IPS-NIHi7 (cell line): ENCODE measurements around the gene ENTPD2.

ENCODE experiments used
- DNase-seq: peaks from one replicate; pipeline ENCODE4 v3.0.0; 2012; ENCODE audit warnings: mixed read lengths; ENCODE audit errors: extremely low spot score

The ENTPD2 gene

DNA sequence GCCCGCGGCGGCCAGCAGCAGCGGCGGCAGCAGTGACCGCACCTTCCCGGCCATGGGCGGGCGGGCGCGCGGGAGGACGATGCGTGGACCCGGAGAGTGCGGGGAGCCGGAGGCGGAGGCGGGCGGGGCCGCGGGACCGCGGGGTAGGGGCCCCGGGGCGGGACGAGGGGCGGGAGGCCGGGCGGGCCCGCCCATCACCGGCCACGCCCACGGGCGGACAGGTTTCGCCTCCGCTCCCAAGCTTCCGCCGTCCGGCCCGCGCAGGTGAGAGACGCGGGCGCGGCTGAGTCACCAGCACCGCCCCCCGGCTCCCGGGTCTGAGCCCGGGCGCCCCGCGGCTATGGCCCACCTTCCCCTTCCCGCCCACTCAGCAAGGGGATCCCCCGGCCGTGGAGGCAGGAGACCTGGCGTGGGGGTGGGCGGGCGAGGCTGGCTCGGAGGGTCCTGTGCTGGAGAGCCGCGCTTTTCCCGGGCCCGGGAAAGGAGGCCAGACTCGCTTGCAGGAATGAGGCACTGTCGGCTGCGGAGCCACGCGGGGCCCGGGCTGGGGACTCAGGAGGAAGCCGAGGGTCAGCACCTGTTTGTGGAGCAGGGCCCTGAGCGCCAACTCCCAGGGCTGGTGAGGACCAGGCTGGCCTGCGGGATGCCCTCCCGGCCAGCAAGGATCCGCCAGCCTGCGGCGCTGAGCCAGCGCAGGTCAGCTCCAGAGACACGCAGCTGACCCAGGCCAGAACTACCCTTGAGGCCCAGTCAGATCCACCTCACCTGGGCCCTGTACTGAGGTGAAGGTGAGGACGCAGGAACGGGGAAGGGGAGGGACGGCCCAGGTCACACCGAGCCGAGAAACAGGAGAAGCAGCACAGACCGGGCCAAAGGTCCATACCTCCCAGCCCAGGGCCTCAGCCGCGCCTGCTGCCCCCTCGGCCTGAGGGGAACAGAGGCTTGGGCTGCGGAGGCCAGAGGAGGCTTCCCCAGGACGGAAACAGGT, at the start of gene ENTPD2:
TSS of gene ENTPD2 (minus strand) at position 118 of the 988 bp plus-strand sequence. CDS start at position 54, 64 bp downstream.
- peak; percentile 74 for DNase-seq

DNA sequence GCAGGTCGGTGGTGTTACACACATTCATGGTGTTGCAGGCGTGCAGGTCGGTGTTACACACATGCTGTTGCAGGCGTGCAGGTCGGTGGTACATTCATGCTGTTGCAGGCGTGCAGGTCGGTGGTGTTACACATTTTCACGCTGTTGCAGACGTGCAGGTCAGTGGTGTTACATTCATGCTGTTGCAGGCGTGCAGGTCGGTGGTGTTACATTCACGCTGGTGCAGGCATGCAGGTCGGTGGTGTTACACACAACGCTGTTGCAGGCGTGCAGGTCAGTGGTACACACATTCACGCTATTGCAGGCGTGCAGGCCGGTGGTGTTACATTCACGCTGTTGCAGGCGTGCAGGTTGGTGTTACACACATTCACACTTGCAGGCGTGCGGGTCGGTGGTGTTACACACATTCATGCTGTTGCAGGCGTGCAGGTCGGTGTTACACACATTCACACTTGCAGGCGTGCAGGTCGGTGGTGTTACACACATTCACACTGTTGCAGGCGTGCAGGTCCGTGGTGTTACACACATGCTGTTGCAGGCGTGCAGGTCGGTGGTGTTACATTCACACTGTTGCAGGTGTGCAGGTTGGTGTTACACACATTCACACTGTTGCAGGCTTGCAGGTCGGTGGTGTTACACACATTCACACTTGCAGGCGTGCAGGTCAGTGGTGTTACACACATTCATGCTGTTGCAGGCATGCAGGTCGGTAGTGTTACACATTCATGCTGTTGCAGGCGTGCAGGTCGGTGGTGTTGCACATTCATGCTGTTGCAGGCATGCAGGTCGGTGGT, 49.5 kb upstream of the ENTPD2 start:
- no peak for DNase-seq

DNA sequence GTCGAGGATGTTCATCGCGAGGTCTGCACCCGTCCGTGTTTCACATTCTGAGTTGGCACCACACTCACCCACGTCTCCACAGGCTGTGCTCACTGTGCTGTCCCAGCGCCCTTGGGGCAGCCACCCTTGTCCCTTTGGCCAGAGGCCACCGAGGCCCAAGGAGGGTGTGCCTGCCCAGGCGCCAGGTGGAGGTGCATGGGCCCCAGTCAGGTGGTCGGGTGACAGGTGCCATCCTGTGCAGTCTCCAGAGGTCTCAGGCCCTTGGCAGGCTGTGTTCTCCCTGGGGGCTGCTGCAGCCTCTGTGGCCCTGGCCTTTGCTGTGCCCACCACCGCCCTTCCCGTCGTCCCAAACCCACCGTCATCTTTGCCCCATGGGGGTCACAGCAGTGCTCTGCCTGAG, 45.4 kb upstream of the ENTPD2 start:
- DNase-seq = no peak

GRCh38 chr9:137097761-137098462, 44.1 kb upstream of the ENTPD2 start:
- DNase-seq = no peak

DNA sequence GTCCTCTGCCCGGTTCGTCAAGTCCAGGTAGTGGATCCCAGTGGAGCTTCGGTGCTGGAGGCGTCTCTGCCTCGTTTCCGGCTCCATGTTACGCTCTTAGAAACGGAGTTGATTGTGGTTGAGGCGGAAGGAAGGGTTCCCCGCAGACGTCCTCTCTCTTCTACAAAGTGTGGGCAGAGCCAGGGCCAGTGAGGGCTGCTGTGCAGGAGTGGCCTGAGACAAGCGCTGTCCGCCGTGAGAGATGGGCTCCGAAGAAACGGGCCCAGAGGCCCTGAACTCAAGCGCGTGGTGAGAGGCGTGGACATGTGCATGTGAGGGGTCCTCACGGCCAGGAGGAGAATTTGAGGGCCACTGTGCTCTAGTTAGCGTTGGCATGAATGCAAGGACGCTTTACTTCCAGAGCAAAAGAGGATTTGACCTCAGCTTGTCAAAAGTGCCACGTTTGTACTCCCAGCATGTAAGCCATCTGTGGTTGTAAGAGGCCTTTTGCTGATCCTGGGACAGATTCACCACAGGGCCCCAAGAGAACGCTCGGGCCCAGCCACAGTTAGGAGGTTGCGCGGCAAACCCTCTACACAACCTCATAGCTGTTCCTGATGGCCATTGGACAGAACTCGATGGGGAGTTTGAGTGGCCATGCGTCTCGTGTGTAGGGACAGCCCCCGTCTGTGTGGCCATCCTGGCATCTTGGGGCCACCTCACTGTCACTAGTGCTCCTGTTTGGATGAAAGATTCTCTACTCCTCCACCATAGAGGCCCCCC, 43.1 kb upstream of the ENTPD2 start:
- no peak for DNase-seq

GRCh38 chr9:137095664-137096517, 42.0 kb upstream of the ENTPD2 start:
- no peak for DNase-seq

DNA sequence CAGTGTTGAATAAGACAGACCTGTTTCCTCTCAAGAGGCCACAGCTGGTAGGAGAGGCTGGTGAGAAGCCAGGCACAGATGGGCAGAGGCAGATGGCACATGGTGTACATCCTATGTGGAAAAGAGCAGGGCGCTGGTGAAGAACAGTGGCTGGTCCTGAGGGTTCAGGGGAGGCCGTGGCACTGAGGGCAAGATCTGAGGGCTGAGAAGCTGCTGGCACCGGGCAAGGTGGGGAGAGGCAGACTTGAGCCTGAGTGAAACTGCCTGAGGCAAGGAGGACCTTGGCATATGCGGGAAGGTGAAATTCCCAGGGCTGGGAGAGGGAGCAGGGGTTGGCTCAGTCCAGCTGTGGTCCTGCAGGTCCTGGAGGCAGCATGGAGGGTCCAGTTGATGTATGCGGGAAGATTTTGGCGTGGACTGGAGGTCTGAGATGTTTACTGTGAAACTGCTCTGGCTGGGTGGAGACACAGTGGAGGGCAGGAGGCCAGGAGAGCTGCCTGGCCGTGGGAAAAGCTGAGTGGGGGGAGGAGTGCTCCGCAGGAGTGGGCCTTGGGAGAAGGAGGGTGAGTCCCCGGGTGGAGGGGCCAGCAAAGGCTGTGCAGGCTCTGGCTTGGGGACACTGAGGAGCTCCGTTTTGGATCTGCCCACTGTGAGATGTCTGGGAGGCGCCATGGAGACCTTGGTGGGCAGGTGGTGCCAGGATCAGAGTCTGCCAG, 35.5 kb upstream of the ENTPD2 start:
- DNase-seq = no peak

DNA sequence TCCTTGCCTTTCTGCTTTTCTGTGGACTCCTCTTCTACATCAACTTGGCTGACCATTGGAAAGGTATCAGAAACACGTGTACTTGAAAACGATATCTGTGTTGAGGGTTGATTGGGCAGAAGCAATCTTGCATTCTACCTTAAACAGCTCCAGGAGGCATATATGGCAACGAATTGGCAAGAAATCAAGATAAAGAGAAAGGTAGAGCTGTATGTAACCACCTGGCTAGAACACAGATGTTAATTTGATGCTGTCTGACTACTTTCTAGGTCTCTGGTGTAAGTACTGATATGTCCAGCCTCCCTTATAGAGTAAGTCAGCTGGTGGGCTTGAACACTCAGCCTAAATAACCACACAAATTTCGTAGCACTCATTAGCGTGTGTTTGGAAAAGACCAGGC, 34.3 kb upstream of the ENTPD2 start:
- no peak for DNase-seq

- no peak for DNase-seq
Observed at GRCh38 chr9:137087409-137087925, 33.6 kb upstream of the ENTPD2 start.

DNA sequence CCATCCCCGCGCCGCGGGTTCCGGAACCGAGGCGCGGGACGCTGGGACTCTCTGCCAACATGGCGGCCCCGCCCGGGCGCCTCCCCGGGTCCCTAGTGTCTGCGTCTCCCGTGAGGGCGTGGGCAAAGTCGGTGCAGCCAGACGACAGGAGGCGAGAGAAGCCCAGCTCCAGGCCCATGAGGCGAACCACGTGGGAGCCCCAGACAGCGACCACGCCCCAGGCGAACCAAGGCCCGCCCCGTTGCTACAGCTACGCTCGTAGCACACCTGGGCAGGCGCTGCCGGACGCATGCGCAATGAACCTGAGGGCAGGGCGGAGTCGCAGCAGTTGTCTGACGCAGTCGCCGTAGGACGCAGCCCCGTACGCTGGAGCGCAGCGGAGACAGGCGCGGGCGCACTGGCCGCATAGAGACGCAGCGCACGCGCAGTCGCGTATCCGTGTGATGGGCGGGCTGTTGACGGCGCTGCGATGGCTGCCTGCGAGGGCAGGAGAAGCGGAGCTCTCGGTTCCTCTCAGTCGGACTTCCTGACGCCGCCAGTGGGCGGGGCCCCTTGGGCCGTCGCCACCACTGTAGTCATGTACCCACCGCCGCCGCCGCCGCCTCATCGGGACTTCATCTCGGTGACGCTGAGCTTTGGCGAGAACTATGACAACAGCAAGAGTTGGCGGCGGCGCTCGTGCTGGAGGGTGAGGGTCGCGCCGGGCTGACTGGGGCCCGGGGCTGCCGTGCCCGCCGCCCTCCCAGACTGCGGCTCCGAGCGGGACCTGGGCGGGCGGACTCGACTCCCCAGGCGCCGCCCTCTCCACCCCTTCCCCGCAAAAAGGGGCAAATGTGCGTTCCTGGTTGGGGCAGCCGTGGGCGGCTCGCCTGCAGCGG, 32.9 kb upstream of the ENTPD2 start, which contains the start of gene MAN1B1:
TSS of gene MAN1B1 (plus strand) at position 455 of the 878 bp plus-strand sequence. CDS start at position 470, 15 bp downstream.
- DNase-seq = peak; percentile 99

GRCh38 chr9:137085920-137086530, 32.2 kb upstream of the ENTPD2 start:
- DNase-seq = no peak

DNA sequence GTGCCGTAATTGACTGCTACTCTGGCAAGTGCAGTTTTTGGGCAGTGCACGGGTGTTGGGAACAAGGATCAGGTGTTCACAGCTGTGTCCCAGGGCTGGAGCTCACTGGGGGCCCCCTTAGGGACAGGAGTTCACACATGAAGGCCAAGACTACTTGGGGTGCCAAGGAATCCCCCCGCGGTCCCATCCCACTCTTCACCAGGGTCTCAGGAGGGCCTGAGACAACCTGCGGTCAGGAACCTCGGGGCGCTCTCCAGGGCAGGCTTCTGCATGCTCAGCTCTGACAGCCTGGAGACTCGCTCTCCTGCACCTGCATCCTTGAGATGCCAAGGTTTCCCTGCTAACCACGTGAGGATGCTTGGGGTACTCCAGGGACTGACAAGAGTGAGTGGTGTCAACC, 30.7 kb upstream of the ENTPD2 start:
- no peak for DNase-seq

DNA sequence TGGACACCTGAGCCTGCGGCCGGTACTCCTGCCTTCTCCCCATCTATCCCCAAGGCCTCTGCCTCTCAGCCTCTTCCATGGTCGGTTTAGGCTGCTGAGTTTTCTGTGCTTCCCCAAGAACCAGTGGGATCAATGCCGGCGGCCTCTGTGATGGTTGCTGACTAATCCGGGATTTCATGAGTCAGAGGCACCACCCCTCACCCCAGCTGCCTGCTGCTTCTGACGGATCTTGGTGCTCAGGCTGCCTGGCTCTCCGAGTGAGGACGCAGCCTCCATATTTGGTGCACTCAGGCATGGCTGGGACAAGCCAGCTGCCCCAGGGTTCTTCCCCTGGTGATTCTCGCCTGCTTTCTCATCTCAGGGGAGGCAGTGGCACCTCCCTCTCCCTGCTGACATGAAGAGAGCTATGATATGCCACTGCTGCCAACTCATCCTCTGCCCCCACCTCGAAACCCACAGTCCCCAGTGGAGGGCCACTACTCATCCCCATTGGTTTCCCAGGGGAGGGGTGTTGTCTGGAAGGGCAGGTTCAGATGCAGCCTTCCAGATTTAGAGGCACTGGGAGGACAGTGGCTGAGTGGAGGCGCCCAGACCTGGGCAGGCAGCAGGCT, 29.6 kb upstream of the ENTPD2 start:
- DNase-seq = no peak

DNA sequence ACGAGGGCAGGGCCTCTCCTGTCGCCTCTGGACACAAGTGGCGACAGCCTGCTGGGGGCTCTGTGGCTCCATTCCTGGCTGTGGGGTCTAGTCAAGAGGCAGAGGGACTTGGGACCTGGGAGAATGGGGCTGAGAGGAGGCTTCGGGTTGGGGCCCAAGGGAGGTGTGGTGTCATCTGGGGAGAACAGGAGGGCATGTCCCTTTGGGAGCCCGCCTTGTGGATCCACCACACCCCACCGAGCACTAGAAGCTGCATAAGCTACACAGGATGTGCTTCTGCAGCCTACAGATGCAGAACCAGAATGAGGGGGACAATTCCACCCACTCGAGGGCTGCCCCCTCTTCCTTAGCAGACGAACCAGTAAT, 29.0 kb upstream of the ENTPD2 start:
- no peak for DNase-seq

DNA sequence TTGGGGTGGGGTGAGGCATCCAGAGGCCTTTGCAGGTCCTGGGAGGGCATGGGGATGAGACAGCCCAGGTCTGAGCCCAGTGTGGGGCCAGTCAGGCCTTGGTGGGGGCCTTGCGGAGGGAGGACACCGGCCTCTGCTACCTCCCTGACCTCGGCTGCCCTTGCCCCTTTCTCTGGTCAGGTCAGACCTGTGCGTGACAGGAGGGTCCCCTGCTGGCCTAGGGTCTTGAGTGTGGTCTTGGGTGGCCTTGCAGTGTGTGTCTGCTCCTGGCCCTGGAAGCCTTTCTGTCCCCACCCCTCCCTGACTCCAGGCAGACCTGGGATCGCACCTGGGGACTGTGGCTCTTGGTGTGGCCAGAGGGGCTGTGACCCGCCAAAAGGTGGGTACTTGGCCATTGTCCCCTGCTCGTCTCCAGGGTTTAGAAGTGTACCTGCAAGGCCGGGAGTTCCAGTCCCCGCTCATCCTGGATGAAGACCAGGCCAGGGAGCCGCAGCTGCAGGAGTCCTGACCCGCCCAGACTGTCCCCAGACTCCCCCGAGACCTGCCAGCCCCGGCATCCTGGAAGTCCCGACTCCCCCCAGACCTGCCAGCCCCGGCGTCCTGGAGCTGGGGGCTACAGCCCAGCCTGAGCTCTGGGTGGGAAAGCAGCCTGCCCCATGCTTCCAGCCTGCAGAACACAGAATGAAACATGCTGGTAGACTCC, 28.5 kb upstream of the ENTPD2 start:
- no peak for DNase-seq

GRCh38 chr9:137080260-137081122, 26.6 kb upstream of the ENTPD2 start:
- no peak for DNase-seq
